NCI-H2196 (cell line): Measurements from ENCODE around the gene PURA.

Experiments
- DNase-seq: peaks from one replicate; lab custom pipeline; 2025; ENCODE audit not compliant: unreplicated experiment; lab: John Stamatoyannopoulos, UW

Gene PURA

DNA sequence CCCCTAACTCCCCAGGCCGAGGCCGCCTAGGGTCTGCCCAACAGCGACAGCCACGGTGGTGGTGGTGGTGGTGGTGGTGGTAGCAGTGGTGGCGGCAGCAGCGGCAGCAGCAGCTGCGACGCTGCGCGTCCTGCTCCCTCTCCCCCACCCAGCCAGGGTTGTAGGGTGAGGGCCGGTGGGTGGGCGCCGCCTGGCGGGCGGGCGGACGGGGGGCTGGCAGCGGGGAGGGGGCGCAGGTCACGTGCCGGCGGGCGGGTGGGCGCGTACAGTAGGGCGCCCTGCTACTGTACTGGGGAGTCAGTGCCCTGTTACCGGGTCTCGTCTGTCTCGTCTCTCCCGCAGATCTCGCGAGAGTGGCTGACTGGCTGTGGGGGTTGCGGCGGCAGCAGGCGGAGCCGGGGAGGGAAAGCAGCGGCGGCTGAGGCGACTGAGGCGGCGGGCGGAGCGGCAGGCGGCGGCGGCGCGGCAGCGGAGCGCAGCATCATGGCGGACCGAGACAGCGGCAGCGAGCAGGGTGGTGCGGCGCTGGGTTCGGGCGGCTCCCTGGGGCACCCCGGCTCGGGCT is at the start of gene PURA:
Gene PURA, plus strand, starts transcription at position 411 of the 565 bp plus-strand sequence. Its CDS starts 73 bp downstream, at position 484.
- peak; percentile 91 for DNase-seq

DNA sequence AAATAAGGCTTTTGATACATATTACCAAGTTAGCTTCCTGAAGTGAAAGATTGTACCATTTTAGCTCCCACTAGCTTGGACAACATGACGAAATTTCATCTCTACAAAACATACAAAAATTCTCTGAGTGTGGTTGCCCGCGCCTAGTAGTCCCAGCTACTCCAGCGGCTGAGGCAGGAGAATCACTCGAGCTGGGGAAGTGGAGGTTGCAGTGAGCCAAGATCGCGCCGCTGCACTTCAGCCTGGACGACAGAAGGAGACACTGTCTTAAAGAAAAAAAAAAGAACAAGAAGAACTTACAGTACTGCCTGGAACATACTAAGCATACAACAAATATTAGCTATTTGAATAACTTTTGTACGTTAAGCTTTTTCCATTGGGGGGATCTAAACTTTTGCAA is 41.1 kb upstream of the PURA start:
- DNase-seq, result no peak

DNA sequence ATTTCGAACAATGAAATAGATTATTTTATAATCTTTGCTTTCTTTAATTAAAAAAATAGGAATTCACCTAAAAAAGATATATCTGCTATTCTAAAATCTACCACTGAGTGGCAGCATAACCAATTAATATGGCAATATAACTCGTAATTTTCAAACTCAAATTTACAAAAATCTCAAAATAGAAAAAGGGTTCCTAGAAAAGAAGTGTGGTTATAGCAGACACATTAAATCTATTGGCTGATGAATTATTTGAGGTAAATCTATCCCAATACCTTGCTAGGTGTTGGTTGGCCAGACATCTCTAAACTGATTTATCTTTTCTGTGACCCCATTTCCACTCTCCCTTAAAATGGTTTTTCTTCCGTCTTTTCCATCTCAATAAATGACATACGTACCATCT is 40.6 kb upstream of the PURA start:
- peak; percentile 4 for DNase-seq

DNA sequence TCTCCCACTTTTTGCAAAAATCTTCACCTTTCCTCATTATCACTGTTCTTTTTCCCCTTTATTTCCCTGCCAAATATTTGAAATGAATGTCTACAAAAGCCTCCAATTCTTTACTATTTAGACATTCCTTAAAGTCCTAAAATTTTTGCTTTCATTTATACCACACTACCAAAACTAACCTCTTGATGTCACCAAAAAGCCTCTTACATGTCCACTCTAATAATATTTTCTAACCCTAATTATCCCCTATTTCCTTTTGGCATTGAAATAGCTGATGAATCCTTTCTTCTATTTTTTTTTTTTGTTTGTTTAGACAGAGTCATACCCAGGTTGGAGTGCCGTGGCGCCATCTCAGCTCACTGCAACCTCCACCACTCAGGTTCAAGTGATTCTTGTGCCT is 38.5 kb upstream of the PURA start:
- DNase-seq, result peak; percentile 15

DNA sequence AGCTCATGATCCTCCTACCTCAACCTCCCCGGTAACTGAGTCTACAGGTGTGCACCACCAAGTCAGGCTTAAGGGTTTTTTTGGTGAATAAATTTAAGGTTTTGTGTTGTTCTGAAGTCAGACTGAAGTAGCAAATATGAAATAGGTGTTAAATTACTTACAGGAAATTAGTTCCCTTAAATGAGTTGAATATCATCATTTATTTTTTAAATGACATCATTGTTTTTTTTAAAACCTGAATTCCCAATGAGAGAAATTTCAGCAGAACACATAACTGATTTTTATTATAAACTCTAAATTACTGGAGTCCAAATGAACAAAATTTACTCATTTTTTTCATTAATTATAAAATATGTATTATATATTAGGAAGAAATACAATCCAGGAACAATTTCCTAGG is 37.8 kb upstream of the PURA start:
- DNase-seq, result no peak

DNA sequence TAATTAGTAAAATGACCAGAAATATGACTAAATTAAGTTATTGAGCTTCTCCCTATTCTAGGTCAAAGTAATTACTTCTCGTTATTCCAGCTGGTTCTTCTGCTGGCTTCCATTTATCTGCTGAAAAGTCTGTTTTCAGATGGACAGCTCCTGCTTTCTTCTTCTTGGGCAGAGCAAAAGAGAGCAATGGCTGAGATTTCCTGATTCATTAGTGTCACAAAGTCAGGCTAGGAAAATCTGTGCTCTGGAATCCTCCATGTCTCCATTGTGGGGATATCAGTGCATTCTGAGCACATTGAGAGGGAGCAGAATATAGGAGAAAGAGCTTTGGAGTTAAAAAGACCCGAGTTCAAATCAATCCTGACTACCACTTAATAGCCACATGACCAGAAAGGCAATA is 37.1 kb upstream of the PURA start:
- no peak for DNase-seq

DNA sequence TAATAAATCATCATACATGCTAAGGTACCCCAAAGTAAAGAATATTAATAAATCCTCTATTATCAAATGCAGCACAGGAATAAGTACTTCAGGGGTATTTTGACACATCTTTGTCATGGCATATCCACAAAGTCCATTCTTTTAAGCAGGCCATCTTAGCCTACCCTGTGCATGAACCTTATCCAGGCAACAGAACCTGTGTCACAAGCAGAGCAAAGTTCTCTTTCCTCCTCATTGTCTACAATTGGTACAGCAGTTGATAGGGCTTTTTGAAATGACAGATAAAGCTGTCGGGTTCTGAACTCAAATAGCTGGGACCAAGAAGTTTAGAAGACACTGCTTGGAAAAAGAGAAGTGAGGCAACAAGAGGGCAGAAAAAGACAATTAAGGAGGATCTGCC is 30.8 kb upstream of the PURA start:
- DNase-seq, result no peak

DNA sequence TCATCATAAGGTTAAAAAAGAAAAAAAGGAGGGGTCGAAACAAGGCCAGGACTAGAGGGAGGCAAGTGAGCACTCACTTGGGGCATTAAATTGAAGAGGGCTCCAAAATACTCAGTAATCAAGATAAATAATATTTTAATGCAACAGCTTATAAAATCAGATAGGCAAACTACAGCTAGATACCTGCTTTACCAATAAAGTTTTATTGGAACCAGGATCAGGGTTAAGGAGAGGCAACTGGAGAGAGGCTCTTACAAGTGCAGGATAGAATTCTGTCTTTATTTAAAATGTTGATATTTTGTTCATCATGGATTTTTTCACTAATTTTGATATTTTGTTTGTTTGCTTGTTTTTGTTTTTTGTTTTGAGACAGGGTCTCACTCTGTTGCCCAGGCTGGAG is 30.3 kb upstream of the PURA start:
- DNase-seq, result no peak

DNA sequence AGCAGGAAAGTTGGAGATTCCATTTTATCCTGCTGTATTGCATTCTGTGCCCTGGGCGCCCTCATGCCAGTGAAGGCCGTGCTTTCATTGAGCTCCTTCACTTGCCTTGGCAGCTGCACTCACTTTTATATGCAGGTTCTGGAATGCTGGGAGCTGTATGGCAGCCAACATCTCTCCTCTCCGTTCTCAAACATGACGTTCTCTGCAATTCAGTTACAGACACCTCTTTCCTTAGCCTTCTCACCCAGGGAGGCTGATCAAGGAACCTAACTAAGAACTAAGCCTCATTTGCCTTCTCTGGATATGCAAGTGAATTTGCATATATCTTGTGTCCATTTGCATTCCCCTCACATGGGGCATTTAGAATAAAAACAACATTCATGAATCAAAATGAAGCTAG is 29.4 kb upstream of the PURA start:
- DNase-seq, result no peak

DNA sequence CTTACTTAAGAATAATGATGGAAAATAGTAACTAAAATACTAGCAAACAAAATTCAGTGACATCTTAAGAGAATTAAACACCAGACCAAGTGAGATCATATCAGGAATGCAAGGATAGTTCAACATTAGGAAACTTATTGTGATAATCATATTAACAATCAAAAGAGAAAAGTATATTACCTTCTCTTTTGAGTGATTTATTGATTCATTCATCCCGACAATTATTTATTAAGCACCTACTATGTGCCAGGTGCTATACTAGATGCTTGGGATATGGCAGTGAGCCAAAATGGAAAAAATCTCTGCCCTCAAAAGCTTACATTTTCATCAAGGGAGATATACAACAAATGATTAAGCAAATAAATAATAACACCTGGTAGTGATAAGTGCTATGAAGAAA is 23.7 kb upstream of the PURA start:
- DNase-seq, result no peak

DNA sequence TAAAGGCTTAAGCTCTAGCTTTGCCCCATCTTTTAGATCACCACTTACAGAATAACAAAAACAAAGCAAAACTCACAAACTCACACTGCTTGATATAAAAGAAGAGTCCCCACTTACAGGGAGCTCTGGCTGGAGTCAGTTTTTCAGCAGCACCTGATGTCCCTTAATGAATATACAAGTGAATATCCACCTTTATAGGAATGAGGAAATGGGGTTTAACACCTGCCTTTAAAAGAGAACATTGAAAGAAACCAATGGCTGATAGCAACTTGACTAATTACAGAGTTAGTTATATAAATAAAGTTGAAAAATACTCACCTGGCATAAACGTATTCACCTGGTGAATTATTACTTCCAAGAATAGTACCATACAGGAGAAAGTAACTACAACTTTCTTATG is 20.7 kb upstream of the PURA start:
- no peak for DNase-seq

DNA sequence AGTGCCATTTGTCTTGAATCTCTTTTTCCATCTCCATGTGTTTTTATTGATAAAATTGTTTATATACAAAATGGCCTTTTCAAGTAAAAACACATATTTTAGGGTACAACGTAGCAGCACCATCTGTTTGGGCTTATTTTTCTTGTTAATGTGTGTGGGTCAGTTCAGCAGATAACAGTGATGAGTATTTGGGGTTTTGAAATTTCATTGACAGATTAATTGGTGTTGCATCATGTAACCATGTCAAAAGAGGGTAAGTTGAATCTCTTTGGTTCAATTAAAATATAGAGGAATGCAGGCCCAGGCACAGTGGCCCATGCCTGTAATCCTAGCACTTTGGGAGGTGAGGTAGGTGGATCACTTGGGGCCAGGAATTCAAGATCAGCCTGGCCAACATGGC is 20.0 kb upstream of the PURA start:
- DNase-seq, result no peak

DNA sequence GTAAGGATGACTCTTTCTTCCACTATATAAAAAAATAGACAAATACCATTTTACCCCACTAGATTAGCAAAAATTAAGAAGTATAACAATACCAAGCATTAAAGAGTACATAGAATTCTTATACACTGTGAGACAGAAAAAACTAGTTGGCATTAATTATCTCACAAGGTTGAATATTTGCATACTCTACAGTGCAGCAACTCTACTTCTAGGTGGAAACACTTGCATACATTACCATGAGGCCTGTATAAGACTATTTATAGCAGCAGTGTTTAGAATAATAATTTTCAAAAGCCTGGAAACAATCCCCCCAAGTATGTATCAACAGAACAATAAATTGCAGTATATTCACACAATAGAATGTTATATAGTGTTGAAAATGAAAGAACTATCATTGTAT is 19.0 kb upstream of the PURA start:
- no peak for DNase-seq

DNA sequence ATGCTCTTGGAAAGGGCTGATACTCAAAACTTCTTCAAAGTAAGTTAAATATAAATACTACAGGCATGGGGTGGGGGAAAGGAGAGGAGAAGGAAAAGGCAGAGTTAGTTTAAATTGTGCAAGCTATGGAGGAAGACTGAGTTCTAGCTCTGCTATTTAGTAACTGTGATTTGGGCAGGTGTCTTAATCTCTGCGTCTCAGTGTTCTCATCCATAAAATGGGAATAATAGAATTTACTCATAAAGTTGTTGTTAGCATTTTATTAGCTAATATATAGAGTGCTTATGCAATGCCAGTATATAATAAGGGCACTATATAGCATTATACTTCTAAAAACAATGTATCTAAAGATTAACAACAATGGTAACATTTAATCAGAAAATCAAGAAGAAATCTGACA is 12.7 kb upstream of the PURA start:
- no peak for DNase-seq

DNA sequence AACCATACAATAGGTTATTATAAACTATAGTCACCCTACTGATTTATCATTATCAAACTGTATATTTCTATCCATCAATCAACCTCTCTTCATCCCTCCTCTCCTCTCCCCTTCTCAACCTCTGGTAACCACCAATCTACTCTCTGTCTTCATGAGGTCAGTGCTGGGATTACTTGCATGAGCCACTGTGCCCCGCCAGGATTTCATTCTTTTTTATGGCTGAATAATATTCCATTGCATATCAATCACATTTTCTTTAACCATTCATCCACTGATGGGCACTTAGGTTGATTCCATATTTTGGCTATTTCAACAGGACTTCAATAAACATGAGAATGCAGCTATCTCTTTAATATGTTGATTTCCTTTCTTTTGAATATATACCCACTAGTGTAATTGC is 10.8 kb upstream of the PURA start:
- DNase-seq, result no peak

DNA sequence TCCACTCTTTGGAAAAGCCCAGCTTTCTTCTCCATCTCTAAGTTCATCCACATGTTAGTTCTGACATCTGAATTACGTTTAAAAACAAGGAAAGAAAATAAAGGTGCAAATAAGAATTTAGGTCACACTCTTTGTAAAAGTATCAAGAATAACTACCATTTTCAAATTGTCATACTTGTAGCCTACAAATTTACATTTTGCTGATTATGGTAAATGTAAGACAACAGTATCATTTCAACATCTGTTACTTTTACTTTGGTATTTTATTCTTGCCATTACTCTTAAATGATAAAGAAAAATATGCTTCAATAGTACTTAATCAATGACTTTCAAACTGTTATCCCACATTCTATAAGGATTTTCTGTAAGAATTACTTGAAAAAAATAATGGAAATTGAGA is 9.8 kb upstream of the PURA start:
- DNase-seq, result no peak

DNA sequence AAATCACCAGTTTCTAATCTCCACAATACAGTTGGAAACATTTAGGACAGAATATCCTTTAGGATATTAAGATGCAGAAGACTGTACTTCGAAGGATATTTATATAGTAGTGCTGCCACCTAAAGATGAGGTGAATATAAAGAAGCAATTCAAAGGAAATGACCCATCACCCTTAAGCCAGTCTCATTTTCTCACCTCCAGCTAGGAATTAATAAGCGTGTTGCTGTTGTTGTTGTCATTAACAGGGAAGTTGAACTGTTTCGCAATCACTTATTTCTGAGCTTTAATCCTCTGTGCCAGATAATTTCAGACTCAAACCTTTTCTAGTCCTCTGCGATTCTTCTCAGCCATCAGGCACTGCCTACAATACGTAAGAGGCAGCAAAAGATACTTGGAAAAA is 7.8 kb upstream of the PURA start:
- no peak for DNase-seq

DNA sequence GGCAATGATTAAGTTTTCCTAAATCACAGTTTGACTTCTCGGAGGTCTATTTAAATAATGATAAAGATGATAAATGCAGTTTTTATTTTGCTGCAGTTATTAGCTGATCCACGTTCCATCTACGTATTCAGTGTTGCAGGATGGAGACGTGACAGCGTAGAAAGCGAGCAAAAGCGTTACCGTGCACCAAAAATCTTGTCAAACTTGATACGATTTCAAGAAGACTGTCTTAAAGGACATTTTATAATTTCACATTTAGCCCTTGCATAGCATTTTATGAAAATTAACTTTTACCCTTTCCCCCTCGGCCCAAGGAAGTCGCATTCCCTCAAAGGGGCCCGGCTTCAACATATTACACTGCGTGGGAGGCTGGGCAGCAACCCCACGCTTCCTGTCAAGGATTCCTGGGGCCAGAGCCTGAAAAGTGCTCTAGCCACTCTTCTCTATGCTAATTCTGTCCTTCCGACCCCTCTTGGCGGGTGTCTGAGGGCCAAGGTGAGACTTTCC is 7.1 kb upstream of the PURA start:
- no peak for DNase-seq

DNA sequence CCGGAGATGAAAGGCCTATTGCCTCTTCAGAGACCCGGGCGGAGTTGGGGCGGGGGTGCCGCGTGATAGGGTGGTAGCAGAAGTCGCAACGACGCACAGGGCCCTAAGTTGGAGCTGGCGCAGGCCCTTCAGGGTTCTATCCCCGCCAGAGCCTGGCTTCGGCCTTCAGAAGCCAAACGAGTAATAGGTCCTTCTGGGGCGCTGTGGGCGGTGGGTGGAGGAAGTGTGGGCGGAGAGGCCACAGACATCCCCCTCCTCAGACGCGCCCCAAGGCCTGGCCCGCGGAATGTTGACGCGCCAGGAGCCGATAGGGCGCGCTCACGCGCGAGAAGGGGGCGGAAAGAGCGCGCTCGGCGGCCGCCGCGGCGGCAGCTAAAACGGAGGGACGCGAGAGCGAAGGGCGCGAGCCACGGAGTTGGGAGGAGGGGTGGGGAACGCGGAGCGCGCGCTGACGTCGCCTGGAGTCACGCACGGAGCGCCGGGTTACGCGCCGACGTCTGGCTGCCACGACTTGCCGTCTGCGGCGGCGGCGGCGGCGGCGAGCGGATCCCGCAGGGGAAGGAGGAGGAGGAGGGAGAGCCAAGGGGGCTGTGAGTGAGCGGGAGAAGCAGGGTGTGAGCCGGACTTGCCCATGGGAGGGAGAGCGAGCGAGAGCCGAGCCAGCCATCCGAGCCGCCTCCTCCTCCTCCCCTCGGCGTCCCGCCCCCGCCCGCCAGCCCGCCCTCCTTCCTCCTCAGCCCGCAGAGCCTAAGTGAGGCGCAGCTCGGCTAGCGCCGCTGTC is 6.4 kb upstream of the PURA start:
- peak; percentile 92 for DNase-seq

DNA sequence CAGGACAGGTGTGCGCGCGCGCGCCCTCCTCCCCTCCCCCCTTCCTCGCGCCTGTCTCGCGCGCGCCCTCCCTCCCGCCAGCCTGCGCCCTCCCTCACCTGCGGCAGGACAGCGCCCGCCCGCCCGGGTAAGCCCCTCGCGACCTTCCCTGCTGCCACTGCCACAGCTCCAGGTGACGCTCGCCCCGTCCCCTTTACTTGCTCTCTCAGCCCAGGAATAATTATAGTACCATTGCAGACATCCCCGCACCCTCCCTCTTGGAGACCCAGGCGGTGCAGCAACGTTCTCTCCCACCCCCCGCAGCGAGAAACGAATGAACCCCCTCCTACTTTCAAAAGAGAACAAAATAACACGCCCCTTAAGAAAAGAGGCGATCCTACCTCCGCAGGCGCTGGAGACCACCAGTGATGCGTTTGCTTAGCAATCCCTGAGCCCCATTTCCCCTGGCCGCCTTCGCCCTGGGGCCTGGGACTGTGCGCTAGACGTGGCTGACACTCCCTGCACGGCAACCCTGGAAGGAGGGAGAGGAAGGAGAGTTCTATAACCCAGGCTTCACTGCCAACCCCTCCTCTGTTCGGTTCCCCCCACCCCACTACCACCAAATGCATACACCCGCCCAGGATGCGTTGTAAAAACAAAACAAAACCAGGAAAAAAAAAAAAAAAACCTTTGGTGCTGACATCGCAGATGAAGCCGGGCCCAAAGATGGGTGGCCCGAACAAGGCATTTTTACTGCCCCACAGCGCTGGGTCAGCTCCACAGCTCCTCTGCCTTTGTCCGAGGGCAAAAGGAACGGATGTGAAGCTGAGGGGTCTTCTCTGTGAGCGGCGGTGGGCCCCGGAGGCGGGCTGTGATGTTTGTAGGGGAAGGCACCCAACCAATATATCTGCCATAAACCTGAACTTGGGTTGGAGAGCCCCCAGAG is 5.6 kb upstream of the PURA start:
- DNase-seq, result no peak

DNA sequence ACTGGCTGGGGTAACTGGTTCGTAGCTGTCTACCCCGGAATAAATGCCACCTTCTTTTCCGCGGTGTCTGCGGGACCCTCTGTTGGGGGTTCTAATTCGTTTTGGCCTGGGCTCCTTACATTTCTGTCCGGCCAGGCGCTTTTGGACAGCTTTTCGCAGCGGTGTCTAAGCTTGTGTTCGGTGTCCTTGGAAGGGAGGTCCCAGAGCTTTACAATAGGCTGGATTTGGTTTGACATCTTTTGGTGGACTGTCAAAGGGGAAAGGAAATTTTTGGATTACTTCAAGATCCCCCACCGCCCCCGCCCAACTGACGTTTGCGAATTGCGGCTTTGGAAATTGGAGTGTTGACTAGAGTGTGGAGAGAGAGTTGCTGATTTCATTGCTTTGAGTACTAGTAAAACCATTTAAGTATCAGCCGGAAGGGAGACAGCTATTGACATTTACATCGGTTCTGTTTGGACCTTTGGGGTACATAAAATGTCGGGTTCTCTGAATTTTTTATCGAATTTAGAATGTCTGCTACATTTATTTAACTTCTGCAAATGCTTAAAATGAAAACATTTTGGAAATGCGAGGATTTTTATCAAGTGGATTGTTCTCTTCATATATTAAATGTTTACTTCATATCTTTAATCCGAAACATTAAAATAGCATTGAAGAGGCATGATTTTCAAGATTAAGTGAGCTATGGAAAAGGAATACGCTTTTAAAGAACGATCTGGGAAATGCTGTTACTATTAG is 4.7 kb upstream of the PURA start:
- no peak for DNase-seq
